Fibroblast of lung (primary cell): ENCODE measurements around the gene SORL1. TPM values are rescaled to one million over a fixed set of nuclear protein-coding genes. Genes with fewer than 3 reads are reported as not detected.

ENCODE experiments used
- DNase-seq, 2 donors: peaks; one replicate each; pipeline versions ENCODE4 v3.0.0 to v3.0.0-alpha.2; 2010; ENCODE audit warnings: low read depth in 2 of 2
- H2AFZ ChIP-seq: 2 replicates; pipeline ENCODE4 v1.5.1; 2012; ENCODE audit warnings: low read length, control low read depth, inconsistent platforms
- H3K27ac ChIP-seq: 2 replicates; pipeline ENCODE4 v1.5.1; 2011; ENCODE audit warnings: low read length, control low read depth; ENCODE audit not compliant: insufficient read depth
- H3K27me3 ChIP-seq: 2 replicates; pipeline ENCODE4 v1.5.1; 2011; ENCODE audit warnings: mild to moderate bottlenecking, low read length; ENCODE audit not compliant: control insufficient read depth, insufficient read depth
- H3K36me3 ChIP-seq: 2 replicates; pipeline ENCODE4 v1.5.1; 2011; ENCODE audit warnings: low read length; ENCODE audit not compliant: control insufficient read depth, insufficient read depth
- H3K4me1 ChIP-seq: 2 replicates; pipeline ENCODE4 v1.5.1; 2011; ENCODE audit warnings: low read length; ENCODE audit not compliant: control insufficient read depth, insufficient read depth; ENCODE audit errors: extremely low read depth
- H3K4me2 ChIP-seq: 2 replicates; pipeline ENCODE4 v1.5.1; 2011; ENCODE audit warnings: low read length, control low read depth; ENCODE audit not compliant: insufficient read depth; ENCODE audit errors: extremely low read depth
- H3K4me3 ChIP-seq, 4 experiments: fragments of 200-600 bp in 1 of 4; sonication (generic) in 1 of 4; replicated peaks in 1 of 4; 2 replicates each; pipeline ENCODE4 v1.5.1; 2011 to 2016; ENCODE audit warnings: low read length in 4 of 4, low read depth in 3 of 4, mild to moderate bottlenecking in 3 of 4, control low read depth in 2 of 4, inconsistent platforms in 1 of 4, mixed read lengths in 1 of 4; ENCODE audit not compliant: insufficient read depth in 1 of 4; ENCODE audit errors: control extremely low read depth in 1 of 4
- H3K79me2 ChIP-seq: 2 replicates; pipeline ENCODE4 v1.5.1; 2012; ENCODE audit warnings: mild to moderate bottlenecking, low read length, inconsistent platforms; ENCODE audit not compliant: control insufficient read depth, insufficient read depth
- H3K9ac ChIP-seq: 2 replicates; pipeline ENCODE4 v1.5.1; 2011; ENCODE audit warnings: mild to moderate bottlenecking, low read length, control low read depth; ENCODE audit not compliant: insufficient read depth
- H3K9me3 ChIP-seq: 2 replicates; pipeline ENCODE4 v1.5.1; 2012; ENCODE audit warnings: low read depth, low read length; ENCODE audit not compliant: control insufficient read depth, insufficient read depth
- H4K20me1 ChIP-seq: 2 replicates; pipeline ENCODE4 v1.5.1; 2011; ENCODE audit warnings: low read length; ENCODE audit not compliant: control insufficient read depth, insufficient read depth; ENCODE audit errors: extremely low read depth
- EZH2 ChIP-seq: IDR thresholded peaks from 2 replicates; pipeline ENCODE4 v1.5.1; 2012; ENCODE audit warnings: low read length, control low read depth, mild to moderate bottlenecking; ENCODE audit errors: missing control alignments
- polyA plus RNA-seq, 2 donors: library from polyadenylated mRNA; depleted of rRNA in 1 of 2; stranded (reverse) in 1 of 2; unstranded in 1 of 2; fragments of >200 nt; gene quantifications; 2 replicates each; pipeline ENCODE4 v1.2.1, GENCODE V29; 2011 to 2012; ENCODE audit warnings: missing spikeins in 1 of 2
- total RNA-seq: library from RNA; depleted of rRNA; stranded (reverse); fragments of >200 nt; gene quantifications from 2 replicates; pipeline ENCODE4 v1.2.1, GENCODE V29; 2014
- TF ChIP-seq, protein P1 (sequence below), 2 donors: IDR thresholded peaks in 1 of 2; conservative IDR thresholded peaks in 1 of 2; 1 replicate in 1 of 2; 2 replicates in 1 of 2; pipeline ENCODE4 v1.5.1; 2011 to 2012; ENCODE audit warnings: low read length in 2 of 2, control low read depth in 1 of 2, inconsistent platforms in 1 of 2, low read depth in 1 of 2, mild to moderate bottlenecking in 1 of 2

Gene SORL1
- total and polyA plus RNA-seq, 2 donors (not counting 1 experiment from before 2014, with no cell fraction given) = 0.58 to 10.9 TPM

DNA sequence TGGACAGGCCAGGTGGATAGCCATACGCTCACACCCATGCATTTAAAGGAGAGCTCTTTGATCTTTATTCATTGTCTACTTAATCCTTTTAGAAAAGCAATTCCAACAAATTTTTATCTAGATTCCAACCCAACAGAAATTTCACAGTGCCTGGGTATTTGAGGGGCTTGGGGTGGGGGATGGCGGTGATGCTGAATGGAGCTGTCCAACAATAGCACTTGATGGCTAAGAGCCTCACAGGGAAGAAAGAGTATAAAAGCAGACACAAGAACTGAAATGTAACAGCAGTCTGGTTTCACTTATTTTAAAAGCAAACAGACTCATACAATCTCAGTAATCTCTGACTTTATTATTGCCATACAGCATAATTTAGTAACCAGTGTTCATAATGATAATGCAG, 102.4 kb downstream of the SORL1 start:
- DNase-seq = no peak
- H2AFZ ChIP-seq = no peak overlapping the region
- no peak overlapping the region for H3K4me2 ChIP-seq
- no peaks in the 10 kb centered on the region for H3K9me3 ChIP-seq
- H3K36me3 ChIP-seq = no peaks in the 10 kb centered on the region
- no peak overlapping the region for H3K9ac ChIP-seq
- H4K20me1 ChIP-seq = no peaks in the 10 kb centered on the region
- TF ChIP-seq, protein P1, sequence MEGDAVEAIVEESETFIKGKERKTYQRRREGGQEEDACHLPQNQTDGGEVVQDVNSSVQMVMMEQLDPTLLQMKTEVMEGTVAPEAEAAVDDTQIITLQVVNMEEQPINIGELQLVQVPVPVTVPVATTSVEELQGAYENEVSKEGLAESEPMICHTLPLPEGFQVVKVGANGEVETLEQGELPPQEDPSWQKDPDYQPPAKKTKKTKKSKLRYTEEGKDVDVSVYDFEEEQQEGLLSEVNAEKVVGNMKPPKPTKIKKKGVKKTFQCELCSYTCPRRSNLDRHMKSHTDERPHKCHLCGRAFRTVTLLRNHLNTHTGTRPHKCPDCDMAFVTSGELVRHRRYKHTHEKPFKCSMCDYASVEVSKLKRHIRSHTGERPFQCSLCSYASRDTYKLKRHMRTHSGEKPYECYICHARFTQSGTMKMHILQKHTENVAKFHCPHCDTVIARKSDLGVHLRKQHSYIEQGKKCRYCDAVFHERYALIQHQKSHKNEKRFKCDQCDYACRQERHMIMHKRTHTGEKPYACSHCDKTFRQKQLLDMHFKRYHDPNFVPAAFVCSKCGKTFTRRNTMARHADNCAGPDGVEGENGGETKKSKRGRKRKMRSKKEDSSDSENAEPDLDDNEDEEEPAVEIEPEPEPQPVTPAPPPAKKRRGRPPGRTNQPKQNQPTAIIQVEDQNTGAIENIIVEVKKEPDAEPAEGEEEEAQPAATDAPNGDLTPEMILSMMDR (conservative IDR thresholded peaks at IDR 0.05 in 1 of 2, IDR thresholded peaks at IDR 0.05 in 1 of 2; ENCODE audit: low read depth in 1 of 2, low read length in 2 of 2) = no peak
- TF ChIP-seq EZH2 = no peak
- H3K27ac ChIP-seq = no peak overlapping the region
- H3K79me2 ChIP-seq = no peaks in the 10 kb centered on the region
- no peak overlapping the region for H3K4me3 ChIP-seq
- no peaks in the 10 kb centered on the region for H3K4me1 ChIP-seq
- no peaks in the 10 kb centered on the region for H3K27me3 ChIP-seq

DNA sequence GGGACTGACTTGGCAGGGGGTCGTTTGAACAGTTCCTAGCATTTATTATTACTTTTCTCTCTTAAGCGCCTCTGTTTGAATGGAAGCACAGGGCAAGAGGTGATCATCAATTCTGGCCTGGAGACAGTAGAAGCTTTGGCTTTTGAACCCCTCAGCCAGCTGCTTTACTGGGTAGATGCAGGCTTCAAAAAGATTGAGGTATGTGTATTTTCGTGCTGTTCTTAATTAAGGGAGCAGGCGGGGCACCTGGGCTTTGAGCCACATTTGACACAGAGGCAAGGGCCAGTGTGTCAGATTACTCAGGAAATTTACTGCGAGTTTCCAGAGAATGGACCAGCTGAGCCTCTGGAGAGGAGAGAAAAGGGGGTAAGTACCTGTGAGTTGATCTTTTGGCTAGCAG, 103.0 kb downstream of the SORL1 start:
- Histone ChIP-seq H3K9me3 (no peaks in the 10 kb centered on the region), H3K27me3 (no peaks in the 10 kb centered on the region), H3K79me2 (no peaks in the 10 kb centered on the region), H3K36me3 (no peaks in the 10 kb centered on the region), H4K20me1 (no peaks in the 10 kb centered on the region), H3K9ac (no peak overlapping the region), H3K4me3 (no peak overlapping the region), H2AFZ (no peak overlapping the region), H3K27ac (no peak overlapping the region), H3K4me2 (no peak overlapping the region), H3K4me1 (no peaks in the 10 kb centered on the region)
- TF ChIP-seq, protein P1 (conservative IDR thresholded peaks at IDR 0.05 in 1 of 2, IDR thresholded peaks at IDR 0.05 in 1 of 2; ENCODE audit: low read depth in 1 of 2, low read length in 2 of 2) = no peak
- no peak for TF ChIP-seq EZH2
- no peak for DNase-seq

- Histone ChIP-seq H3K27me3 (no peaks in the 10 kb centered on the region), H2AFZ (no peak overlapping the region), H3K9ac (no peak overlapping the region), H3K4me1 (no peaks in the 10 kb centered on the region), H4K20me1 (no peaks in the 10 kb centered on the region), H3K36me3 (no peaks in the 10 kb centered on the region), H3K4me2 (no peak overlapping the region), H3K79me2 (no peaks in the 10 kb centered on the region), H3K4me3 (no peak overlapping the region), H3K27ac (no peak overlapping the region), H3K9me3 (no peaks in the 10 kb centered on the region)
- DNase-seq = no peak
- no peak for TF ChIP-seq EZH2
- TF ChIP-seq, protein P1 (conservative IDR thresholded peaks at IDR 0.05 in 1 of 2, IDR thresholded peaks at IDR 0.05 in 1 of 2; ENCODE audit: low read depth in 1 of 2, low read length in 2 of 2) = no peak
These were observed 104.8 kb downstream of the SORL1 start for GRCh38 chr11:121556937-121557336.
